Esophagus mucosa (tissue), 1 donor: ENCODE measurements around the gene TMEM200B. TPM values are rescaled to one million over a fixed set of nuclear protein-coding genes. Genes with fewer than 3 reads are reported as not detected.
"Not testable (repeated sequence)": the region's sequence is repeated elsewhere in the genome, so short reads cannot be mapped to it uniquely, and the experiment has no call there.

Source experiments
- ATAC-seq: fragments of 200-7000 bp; cut with Tn5 transposase; one replicate; pipeline ENCODE4 v1.9.1; 2020
- total RNA-seq: library from RNA; stranded (reverse); gene quantifications from one replicate; pipeline ENCODE4 v1.2.4, GENCODE V29; 2023
- donor health status: DM: yes; HTN: yes; CAD: no.

TMEM200B gene
- total RNA-seq, 1 donor from 2014 or later, result 1.4 TPM

- ATAC-seq, result peak; percentile 57
These were observed 10.4 kb upstream of the TMEM200B start for GRCh38 chr1:29133861-29134694.

DNA sequence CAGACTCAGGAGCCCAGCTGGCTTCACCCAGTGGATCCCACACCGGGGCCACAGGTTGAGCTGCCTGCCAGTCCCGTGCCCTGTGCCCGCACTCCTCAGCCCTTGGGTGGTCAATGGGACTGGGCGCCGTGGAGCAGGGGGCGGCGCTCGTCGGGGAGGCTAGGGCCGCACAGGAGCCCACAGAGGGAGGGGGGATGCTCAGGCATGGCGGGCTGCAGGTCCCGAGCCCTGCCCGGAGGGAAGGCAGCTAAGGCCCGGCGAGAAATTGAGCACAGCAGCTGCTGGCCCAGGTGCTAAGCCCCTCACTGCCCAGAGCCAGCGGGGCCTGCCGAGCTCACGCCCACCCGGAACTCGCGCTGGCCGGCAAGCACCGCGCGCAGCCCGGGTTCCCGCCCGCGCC lies 7.4 kb upstream of the TMEM200B start:
- ATAC-seq, result not testable (repeated sequence)

- ATAC-seq, result no peak
These were observed 6.2 kb upstream of the TMEM200B start for GRCh38 chr1:29129916-29130315.

- ATAC-seq, result no peak
These were observed 5.0 kb upstream of the TMEM200B start for GRCh38 chr1:29128739-29129138.

DNA sequence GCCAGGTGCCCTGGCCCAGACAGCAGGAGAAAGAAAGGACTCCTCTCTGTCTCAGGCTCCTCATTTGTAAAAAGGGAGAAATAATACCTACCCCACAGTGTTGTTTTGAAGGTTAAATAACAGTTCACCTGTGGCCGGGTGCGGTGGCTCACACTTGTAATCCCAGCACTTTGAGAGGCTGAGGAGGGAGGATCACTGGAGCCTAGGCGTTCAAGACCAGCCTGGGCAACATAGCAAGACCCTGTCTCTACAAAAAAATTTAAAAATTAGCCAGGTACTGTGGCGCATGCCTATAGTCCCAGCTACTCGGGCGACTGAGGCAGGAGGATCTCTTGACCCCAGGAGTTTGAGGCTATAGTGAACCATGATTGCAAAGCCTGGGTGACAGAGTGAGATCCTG lies 2.5 kb upstream of the TMEM200B start:
- ATAC-seq, result no peak

GRCh38 chr1:29125788-29126187 lies 2.1 kb upstream of the TMEM200B start:
- ATAC-seq, result no peak

- no peak for ATAC-seq
These were observed 1.5 kb upstream of the TMEM200B start for GRCh38 chr1:29125237-29125641.

DNA sequence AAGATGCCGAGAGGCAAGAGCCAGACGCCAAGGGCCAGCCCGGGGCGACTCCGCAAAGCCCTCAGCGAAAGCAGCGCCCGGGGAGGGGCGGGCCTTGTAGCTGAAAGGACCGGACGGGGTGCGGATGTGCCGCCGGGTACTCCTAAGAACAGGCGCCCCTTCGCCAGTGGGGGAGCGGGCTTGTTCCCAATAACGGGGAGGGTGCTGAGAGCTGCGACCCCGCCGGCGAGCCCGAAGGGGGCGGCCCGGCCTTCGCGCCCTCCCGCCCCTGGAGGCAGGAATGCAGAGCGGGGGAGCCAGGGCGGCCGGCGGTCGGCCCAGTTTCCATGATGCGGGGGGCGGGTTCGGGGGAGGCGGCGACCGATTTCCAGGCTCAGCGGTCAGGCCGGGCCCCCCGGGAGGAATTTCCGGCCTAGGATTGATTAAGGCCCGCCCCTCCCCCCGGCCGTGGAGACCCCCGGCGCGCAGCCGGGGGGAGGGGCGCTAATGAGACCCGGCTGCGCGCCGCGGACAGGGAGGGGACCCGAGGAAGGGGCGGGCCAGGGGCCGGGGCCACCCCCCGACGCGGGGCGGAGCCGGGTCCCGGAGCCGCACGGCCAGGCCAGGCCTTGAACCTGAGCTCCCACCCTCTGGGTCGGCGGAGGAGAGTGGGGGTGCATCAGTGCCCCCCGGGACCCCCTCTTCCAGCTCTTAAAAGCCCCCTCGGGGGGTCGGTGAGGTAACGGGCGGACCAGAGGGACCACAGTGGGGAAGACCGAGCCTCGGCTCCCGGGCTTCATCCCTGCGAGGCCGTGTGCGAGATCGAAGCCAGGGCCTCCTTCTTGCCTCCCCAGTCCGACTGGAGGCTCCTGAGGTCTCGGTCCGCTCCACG lies 898 bp upstream of the TMEM200B start:
- peak; percentile 34 for ATAC-seq

- peak; percentile 4 for ATAC-seq
These were observed 433 bp downstream of the TMEM200B start for GRCh38 chr1:29123053-29123886.

- ATAC-seq, result peak; percentile 35
These were observed 1.0 kb downstream of the TMEM200B start for GRCh38 chr1:29122682-29123052.

DNA sequence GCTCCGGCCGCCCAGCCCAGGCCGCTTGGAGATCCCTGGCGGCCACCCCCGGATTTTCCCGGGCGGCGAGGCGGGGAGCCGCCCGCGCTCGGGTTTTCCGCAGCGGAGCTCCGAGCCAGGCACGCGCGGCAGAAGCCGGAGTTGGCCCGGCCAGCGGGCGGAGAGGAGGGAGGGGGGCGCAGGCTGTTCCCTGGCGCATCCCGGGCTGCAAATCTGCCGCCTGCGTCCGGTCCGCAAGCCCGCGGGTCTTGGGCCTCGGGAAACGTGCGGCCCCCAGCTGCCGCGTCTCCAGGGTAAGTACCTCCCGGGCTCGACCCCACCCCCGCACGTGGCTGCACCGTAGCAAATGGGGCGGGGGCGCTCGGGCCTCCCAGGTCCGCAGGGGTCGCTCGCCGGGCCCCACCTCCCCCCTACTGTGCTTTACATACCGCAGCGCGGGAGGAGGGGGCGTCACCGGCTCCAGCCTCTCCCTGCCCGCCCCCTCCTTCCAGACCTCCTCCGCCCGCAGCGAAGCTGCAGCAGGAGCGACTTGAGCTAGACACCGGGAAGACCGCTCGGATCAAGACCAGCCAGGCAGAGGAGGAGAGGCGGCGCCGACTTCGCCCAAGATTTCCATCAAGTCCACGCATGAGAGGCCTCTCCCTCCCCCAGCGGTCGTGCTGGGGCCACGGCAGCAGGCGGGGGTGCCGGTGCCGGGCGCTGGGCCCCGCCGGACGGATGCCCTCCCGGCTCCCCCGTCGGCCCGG lies 1.6 kb downstream of the TMEM200B start:
- peak; percentile 1 for ATAC-seq

GRCh38 chr1:29121516-29121935 lies 2.2 kb downstream of the TMEM200B start:
- no peak for ATAC-seq

DNA sequence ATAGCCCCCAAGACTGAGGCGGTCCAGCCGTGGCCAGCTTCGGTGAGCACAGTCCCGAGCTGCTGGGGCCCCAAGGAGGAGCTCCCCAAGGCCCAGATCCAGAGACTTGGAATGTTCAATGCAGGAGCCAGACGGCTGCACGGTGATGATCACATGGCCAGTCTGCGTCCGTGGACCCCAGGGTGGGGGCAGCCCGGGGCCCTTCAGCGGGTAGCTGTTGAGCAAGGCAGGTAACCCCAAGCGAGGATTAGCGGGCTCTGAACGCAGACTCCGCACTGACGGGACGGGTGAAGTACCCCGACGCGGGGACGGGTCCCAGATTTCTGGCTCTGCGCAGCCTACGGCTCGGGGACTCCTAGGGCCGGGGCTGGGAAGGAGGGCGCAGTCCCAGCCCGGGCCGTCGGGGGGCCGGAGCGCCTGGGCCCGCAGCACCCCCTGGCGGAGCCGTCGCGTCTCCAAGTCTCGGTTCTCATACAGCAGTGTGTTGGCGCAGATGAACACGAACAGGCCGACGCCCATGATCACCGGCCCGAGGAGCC lies 2.7 kb downstream of the TMEM200B start:
- peak; percentile 46 for ATAC-seq

DNA sequence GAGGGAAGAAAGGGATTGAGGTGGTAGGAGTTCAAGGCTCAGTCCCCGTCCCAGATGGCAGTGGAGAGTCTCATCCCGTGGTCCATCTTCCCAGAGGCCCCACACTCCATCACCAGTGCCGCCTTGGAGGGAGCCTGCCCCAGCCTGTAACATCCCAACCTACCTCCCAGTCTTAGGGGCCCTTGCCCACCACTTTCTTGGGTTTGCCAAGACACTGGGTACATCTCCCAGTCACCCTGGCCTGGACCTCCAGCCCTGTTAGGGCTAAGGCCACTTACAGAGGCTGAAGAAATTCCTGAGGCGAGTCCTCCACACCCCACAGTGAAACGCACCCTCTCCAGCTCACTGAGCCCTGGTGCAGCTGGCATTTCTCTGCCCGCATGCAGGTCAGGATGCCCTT lies 3.3 kb downstream of the TMEM200B start:
- no peak for ATAC-seq

- no peak for ATAC-seq
These were observed 4.4 kb downstream of the TMEM200B start for GRCh38 chr1:29119121-29119929.

DNA sequence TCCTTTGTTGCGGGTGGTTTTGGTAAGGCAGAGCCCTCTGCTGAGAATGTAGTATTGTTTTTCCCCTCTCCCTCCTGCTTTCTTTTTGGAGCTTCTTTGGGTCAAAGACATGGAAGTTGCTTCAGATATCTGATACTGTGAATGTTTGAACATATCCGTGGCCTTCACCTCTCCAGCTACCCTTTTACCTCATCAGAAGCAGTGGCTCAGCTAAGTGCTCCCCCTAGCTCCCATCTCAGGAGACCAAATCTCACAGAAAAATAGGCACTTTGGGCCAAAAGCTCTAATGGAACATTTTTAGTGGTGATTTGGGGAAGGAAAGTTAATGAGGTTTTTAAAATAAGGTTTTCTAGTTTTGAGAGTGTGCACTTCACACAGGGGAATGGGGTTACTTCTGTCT lies 6.3 kb downstream of the TMEM200B start:
- ATAC-seq, result no peak

DNA sequence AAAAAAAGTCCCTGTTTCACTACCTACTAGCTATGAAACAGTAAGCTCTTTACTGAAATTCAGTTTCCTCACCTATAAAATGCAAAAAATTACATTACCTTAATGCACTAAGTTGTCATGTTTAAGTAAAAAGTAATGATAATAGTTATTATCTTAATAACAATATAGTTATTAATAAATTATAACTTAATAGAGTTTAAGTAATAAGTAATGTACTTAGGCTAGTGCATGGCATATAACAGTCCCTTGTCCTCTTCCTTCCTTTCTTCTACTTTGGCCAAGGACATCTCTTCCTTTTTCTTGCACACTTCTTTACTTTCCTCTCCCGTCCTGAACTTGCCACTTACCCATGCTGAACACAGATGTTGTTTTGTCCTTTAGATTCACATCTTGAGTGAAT lies 9.0 kb downstream of the TMEM200B start:
- ATAC-seq, result no peak

DNA sequence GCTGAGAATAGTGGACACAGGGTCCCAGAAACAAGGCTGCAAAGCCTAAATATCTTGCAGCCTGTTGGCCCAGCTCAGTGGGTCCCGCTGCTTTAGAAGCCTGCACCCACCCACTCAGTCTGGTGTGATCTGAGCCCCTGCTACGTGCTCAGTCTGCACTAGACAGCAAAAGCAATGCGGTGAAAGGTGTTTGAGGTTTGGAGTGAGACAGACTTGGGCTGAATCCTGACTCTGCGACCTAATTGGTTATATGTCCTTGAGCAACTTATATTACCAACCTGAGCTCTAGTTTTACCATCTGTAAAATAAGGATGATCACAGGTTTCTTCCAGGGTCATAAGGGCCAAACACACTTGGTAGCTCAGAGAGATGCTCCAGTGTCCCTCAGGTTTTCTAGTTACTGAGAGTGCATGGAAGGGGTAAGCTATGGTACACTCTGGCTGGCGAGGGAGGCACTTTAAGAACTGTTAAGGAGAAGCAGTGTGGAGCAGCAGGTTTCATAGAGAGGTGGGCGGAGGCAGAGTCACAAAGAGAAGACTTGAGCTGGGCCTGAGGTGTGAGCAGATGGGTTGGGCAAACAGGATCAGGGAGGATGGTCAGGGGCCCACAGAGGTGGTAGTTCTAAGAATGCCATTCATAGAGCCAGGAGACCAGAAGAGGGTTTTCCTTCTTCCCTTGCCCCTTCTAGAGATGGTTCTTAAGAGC lies 10.1 kb downstream of the TMEM200B start:
- no peak for ATAC-seq

DNA sequence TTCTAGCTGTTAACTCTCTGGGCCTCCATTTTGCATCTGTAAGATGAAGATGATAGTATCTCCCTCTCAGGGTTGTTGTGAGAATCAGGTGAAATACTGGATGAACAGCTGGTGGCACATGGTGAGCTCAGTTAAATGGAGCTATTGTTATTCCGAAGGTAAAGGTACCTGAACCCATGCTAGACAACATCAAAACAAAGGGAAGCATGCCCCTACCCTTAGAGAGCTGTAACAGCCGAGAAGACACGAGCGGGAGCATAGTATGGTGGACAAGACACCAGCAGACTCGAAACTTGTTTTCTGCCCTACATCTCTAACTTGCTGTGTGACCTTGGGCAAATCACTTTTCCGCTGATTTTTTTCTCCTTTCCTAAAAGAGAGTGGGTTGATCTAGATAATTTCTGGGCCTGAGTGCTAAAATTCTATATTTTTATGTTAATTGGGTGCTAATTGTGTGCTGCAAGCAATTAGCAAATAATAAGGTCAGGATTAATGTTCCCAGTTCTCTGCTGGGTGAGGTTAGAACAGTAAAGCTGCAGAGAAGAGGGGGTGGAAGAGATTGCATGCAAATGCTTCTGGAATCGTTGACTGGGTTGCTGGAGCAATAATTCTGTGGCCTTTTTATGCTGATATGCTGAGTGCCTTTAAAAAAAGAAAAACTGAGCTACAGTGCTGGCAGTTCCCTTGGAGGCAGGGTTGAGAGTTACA lies 10.8 kb downstream of the TMEM200B start:
- no peak for ATAC-seq
